IPS-18c (cell line): ENCODE results near the gene ARHGAP45.

Experiments
- H3K4me3 ChIP-seq: 2 replicates; pipeline ENCODE4 v1.7.0; 2013; ENCODE audit warnings: low read depth, mild to moderate bottlenecking, low read length, moderate library complexity; ENCODE audit not compliant: insufficient read depth
- H3K9me3 ChIP-seq: one replicate; pipeline ENCODE4 v1.6.1; 2013; ENCODE audit warnings: mild to moderate bottlenecking, low read length, moderate library complexity; ENCODE audit not compliant: control insufficient read depth, insufficient read depth

ARHGAP45 gene

GRCh38 chr19:1089891-1090290 lies 22.9 kb downstream of the ARHGAP45 start:
- Histone ChIP-seq H3K9me3 (no peaks in the 10 kb centered on the region), H3K4me3 (no peak overlapping the region)

- Histone ChIP-seq H3K9me3 (no peaks in the 10 kb centered on the region), H3K4me3 (no peak overlapping the region)
Observed at GRCh38 chr19:1090731-1091543, 24.0 kb downstream of the ARHGAP45 start.

- no peak overlapping the region for H3K4me3 ChIP-seq
- no peaks in the 10 kb centered on the region for H3K9me3 ChIP-seq
Observed at GRCh38 chr19:1091544-1092175, 24.7 kb downstream of the ARHGAP45 start.

- Histone ChIP-seq H3K4me3 (no peak overlapping the region), H3K9me3 (no peaks in the 10 kb centered on the region)
Observed at GRCh38 chr19:1093330-1093729, 26.4 kb downstream of the ARHGAP45 start.

GRCh38 chr19:1093811-1094553 lies 27.0 kb downstream of the ARHGAP45 start:
- no peaks in the 10 kb centered on the region for H3K9me3 ChIP-seq
- H3K4me3 ChIP-seq: peak overlapping the region; percentile 89

GRCh38 chr19:1094655-1094977 lies 27.6 kb downstream of the ARHGAP45 start:
- Histone ChIP-seq H3K9me3 (no peaks in the 10 kb centered on the region), H3K4me3 (peak overlapping the region; percentile 89)

- Histone ChIP-seq H3K9me3 (no peaks in the 10 kb centered on the region), H3K4me3 (peak within 1 kb of the TSS; percentile 89)
Observed at GRCh38 chr19:1094978-1095701, 28.2 kb downstream of the ARHGAP45 start, which contains the start of gene POLR2E. POLR2E (minus strand) TSS chr19:1095375; CDS start chr19:1095315, 60 bp downstream.

GRCh38 chr19:1097810-1098176 lies 30.8 kb downstream of the ARHGAP45 start:
- Histone ChIP-seq H3K9me3 (no peaks in the 10 kb centered on the region), H3K4me3 (no peak overlapping the region)

GRCh38 chr19:1098177-1099051 lies 31.4 kb downstream of the ARHGAP45 start:
- Histone ChIP-seq H3K9me3 (no peaks in the 10 kb centered on the region), H3K4me3 (no peak overlapping the region)

GRCh38 chr19:1101337-1101698 lies 34.4 kb downstream of the ARHGAP45 start:
- H3K4me3 ChIP-seq: no peak overlapping the region
- H3K9me3 ChIP-seq: no peaks in the 10 kb centered on the region

GRCh38 chr19:1102407-1103131 lies 35.6 kb downstream of the ARHGAP45 start:
- Histone ChIP-seq H3K9me3 (no peaks in the 10 kb centered on the region), H3K4me3 (no peak overlapping the region)

GRCh38 chr19:1103132-1103707 lies 36.3 kb downstream of the ARHGAP45 start:
- H3K9me3 ChIP-seq: no peaks in the 10 kb centered on the region
- H3K4me3 ChIP-seq: no peak overlapping the region; the same call in 1 of the 2 replicates

- H3K4me3 ChIP-seq: peak within 1 kb of the TSS; percentile 84
- no peaks in the 10 kb centered on the region for H3K9me3 ChIP-seq
Observed at GRCh38 chr19:1103708-1104310, 36.8 kb downstream of the ARHGAP45 start, which contains the start of gene GPX4. GPX4 (plus strand) TSS chr19:1103994; CDS start chr19:1104044, 50 bp downstream.

GRCh38 chr19:1104311-1105007 lies 37.5 kb downstream of the ARHGAP45 start:
- no peaks in the 10 kb centered on the region for H3K9me3 ChIP-seq
- H3K4me3 ChIP-seq: peak overlapping the region; percentile 84
